GM12878 (cell line): ENCODE data around the gene ADGRV1. TPM values are rescaled to one million over a fixed set of nuclear protein-coding genes. Genes with fewer than 3 reads are reported as not detected.

Experiments used
- ATAC-seq: fragments of 200-7000 bp; cut with Tn5 transposase; 3 replicates; pipeline ENCODE4 v1.9.1; 2020; ENCODE audit warnings: mild to moderate bottlenecking, moderate library complexity
- BruUV-seq: library from RNA; stranded (reverse); fragments of 400-500 nt; replicated peaks from 2 replicates; lab custom pipeline; 2021; lab: Mats Ljungman, UMichigan
- CTCF ChIA-PET: fragments of 300-600 bp; sonication (Branson Sonifier 250); formaldehyde crosslinking; extraction: SDS; loops from one replicate; lab custom pipeline; 2021; ENCODE audit warnings: inconsistent platforms; lab: Yijun Ruan, JAX
- POLR2A ChIA-PET: fragments of 350-600 bp; formaldehyde crosslinking; extraction: SDS; loops from one replicate; lab custom pipeline; 2021; ENCODE audit warnings: inconsistent platforms; lab: Charles Lee
- RAD21 ChIA-PET: fragments of 300-600 bp; sonication (Branson Sonifier 250); formaldehyde crosslinking; loops from one replicate; lab custom pipeline; 2023; ENCODE audit warnings: antibody characterized with exemption; ENCODE audit not compliant: unreplicated experiment; lab: Charles Lee
- SMC1A ChIA-PET: fragments of 300-600 bp; sonication (Branson Sonifier 250); formaldehyde crosslinking; loops from one replicate; lab custom pipeline; 2023; ENCODE audit not compliant: unreplicated experiment, uncharacterized antibody; lab: Charles Lee
- DNase-seq: peaks from one replicate; pipeline ENCODE4 v3.0.0-alpha.2; 2011; ENCODE audit warnings: low read depth, low spot score
- FAIRE-seq: peaks from 3 replicates; lab custom pipeline; 2011; peaks lifted over from hg19 to GRCh38; lab: Jason Lieb, UNC
- H2AFZ ChIP-seq: 2 replicates; pipeline ENCODE4 v1.6.0; 2011; ENCODE audit warnings: low read depth, low read length, control low read depth; ENCODE audit not compliant: control insufficient read depth
- H3K27ac ChIP-seq: 2 replicates; pipeline ENCODE4 v1.5.1; 2011; ENCODE audit warnings: control low read depth; ENCODE audit not compliant: control insufficient read depth, insufficient read depth
- H3K27me3 ChIP-seq, 2 experiments: replicated peaks in 1 of 2; 2 replicates each; pipeline versions ENCODE4 v1.6.0 to v1.6.1; 2011; ENCODE audit warnings: low read length in 1 of 2; ENCODE audit not compliant: control insufficient read depth in 2 of 2, insufficient read depth in 2 of 2
- H3K36me3 ChIP-seq, 2 experiments: 2 replicates each; pipeline ENCODE4 v1.5.1; 2011; ENCODE audit warnings: low read length in 1 of 2; ENCODE audit not compliant: control insufficient read depth in 2 of 2, insufficient read depth in 2 of 2
- H3K4me1 ChIP-seq: 2 replicates; pipeline ENCODE4 v1.6.1; 2011; ENCODE audit warnings: mild to moderate bottlenecking, low read length, moderate library complexity, mixed read lengths; ENCODE audit not compliant: control insufficient read depth, insufficient read depth
- H3K4me2 ChIP-seq: 2 replicates; pipeline ENCODE4 v1.6.0; 2011; ENCODE audit warnings: control low read depth; ENCODE audit not compliant: control insufficient read depth, insufficient read depth
- H3K4me3 ChIP-seq: fragments of 200-600 bp; sonication (generic); 2 replicates; pipeline ENCODE4 v1.5.1; 2016
- H3K79me2 ChIP-seq: 2 replicates; pipeline ENCODE4 v1.6.0; 2011; ENCODE audit warnings: low read length; ENCODE audit not compliant: control insufficient read depth, insufficient read depth
- H3K9ac ChIP-seq: 2 replicates; pipeline ENCODE4 v1.8.0; 2011; ENCODE audit warnings: low read length, control low read depth, mixed read lengths; ENCODE audit not compliant: control insufficient read depth, insufficient read depth
- H3K9me3 ChIP-seq: replicated peaks from 3 replicates; pipeline ENCODE4 v1.5.1; 2011; ENCODE audit warnings: mild to moderate bottlenecking, low read length; ENCODE audit not compliant: control insufficient read depth, insufficient read depth
- H4K20me1 ChIP-seq: 2 replicates; pipeline ENCODE4 v1.6.0; 2011; ENCODE audit not compliant: control insufficient read depth, insufficient read depth
- CTCF ChIP-seq, 3 experiments: IDR thresholded peaks in 2 of 3; conservative IDR thresholded peaks in 1 of 3; 2 replicates each; pipeline ENCODE4 v1.5.1; 2011; ENCODE audit warnings: low read depth in 3 of 3, low read length in 3 of 3, mild to moderate bottlenecking in 3 of 3, control low read depth in 2 of 3, moderate library complexity in 2 of 3, inconsistent platforms in 1 of 3, mixed read lengths in 1 of 3; ENCODE audit not compliant: control insufficient read depth in 2 of 3, insufficient read depth in 1 of 3; ENCODE audit errors: extremely low read depth in 1 of 3
- EED ChIP-seq: sonication (generic); IDR thresholded peaks from 2 replicates; pipeline ENCODE4 v1.6.1; 2016; ENCODE audit warnings: antibody characterized with exemption, low read depth
- IRF4 ChIP-seq: IDR thresholded peaks from 2 replicates; pipeline ENCODE4 v1.6.1; 2011; ENCODE audit warnings: low read depth, low read length
- JUNB ChIP-seq: IDR thresholded peaks from 2 replicates; pipeline ENCODE4 v1.6.1; 2016; ENCODE audit warnings: antibody characterized with exemption, mild to moderate bottlenecking
- KLF5 ChIP-seq: fragments of 450-650 bp; IDR thresholded peaks from 2 replicates; pipeline ENCODE4 v1.6.1; 2014; ENCODE audit warnings: mild to moderate bottlenecking; ENCODE audit not compliant: partially characterized antibody
- MEF2A ChIP-seq: IDR thresholded peaks from 2 replicates; pipeline ENCODE4 v1.6.1; 2011; ENCODE audit warnings: low read depth, mild to moderate bottlenecking, low read length, moderate library complexity; ENCODE audit not compliant: insufficient read depth
- RAD51 ChIP-seq: fragments of 450-650 bp; IDR thresholded peaks from 2 replicates; pipeline ENCODE4 v1.6.1; 2016; ENCODE audit warnings: moderate library complexity, mild to moderate bottlenecking, inconsistent platforms
- RBBP5 ChIP-seq: fragments of 200-600 bp; sonication (generic); conservative IDR thresholded peaks from 2 replicates; pipeline ENCODE4 v1.6.1; 2016
- RUNX3 ChIP-seq: IDR thresholded peaks from 2 replicates; pipeline ENCODE4 v1.6.1; 2012; ENCODE audit warnings: low read length, inconsistent platforms
- STAT3 ChIP-seq: IDR thresholded peaks from 2 replicates; pipeline ENCODE4 v1.6.1; 2011; ENCODE audit warnings: low read depth, low read length, improper control_type of control experiment
- ZNF207 ChIP-seq: fragments of 450-650 bp; IDR thresholded peaks from 2 replicates; pipeline ENCODE4 v1.6.1; 2014; ENCODE audit warnings: antibody characterized with exemption, mild to moderate bottlenecking, borderline replicate concordance
- ZNF592 ChIP-seq: fragments of 450-650 bp; IDR thresholded peaks from 2 replicates; pipeline ENCODE4 v1.6.1; 2017; ENCODE audit warnings: mild to moderate bottlenecking, moderate library complexity
- WGBS: methylation state at CpG from one replicate; pipeline ENCODE4 v1.1.6; 2016; ENCODE audit warnings: low lambda C conversion rate; ENCODE audit not compliant: insufficient replicate concordance, insufficient coverage; ENCODE audit errors: missing lambda C conversion rate; 5-methylcytosine and 5-hydroxymethylcytosine counted together
- in situ Hi-C: fragments of 300-500 bp; cut with MboI; formaldehyde crosslinking; loops from 9 replicates; pipeline ENCODE4 v1.14.3; 2018; ENCODE audit warnings: mixed read lengths
- intact Hi-C: fragments of 100-400 bp; cut with micrococcal nuclease; formaldehyde crosslinking; loops from one replicate; pipeline ENCODE4 v1.14.2; 2022; ENCODE audit not compliant: unreplicated experiment
- polyA plus RNA-seq, 11 experiments: library from polyadenylated mRNA; depleted of rRNA in 4 of 11; unstranded in 6 of 11; stranded (reverse) in 5 of 11; fragments of >200 nt; fragmentation: Nextera tagmentation in 4 of 11; fragmentation: Illumina TruSeq in 1 of 11; extraction: Ambion mirVana in 4 of 11; extraction: Trizol in 1 of 11; gene quantifications; 1 replicate in 1 of 11; 2 replicates in 10 of 11; pipeline versions ENCODE4 v1.2.1 to v1.2.3, GENCODE V29; 2011 to 2016; ENCODE audit warnings: inconsistent platforms in 2 of 11, missing spikeins in 2 of 11, low read depth in 1 of 11
- total RNA-seq, 4 experiments: library from RNA; depleted of rRNA in 3 of 4; stranded (reverse); fragments of >200 nt in 3 of 4; fragmentation: Illumina TruSeq in 1 of 4; extraction: Trizol in 1 of 4; gene quantifications; 2 replicates each; pipeline versions ENCODE4 v1.2.1 to v1.2.3, GENCODE V29; 2013 to 2021

The ADGRV1 gene
- total and polyA plus RNA-seq, 10 of the 15 experiments (the other 5 are each of a cell fraction or from before 2014, with no cell fraction given) = 0.04 to 8.1 (median 0.16) TPM; not detected in 1

GRCh38 chr5:91200692-91201091 lies 642.1 kb downstream of the ADGRV1 start:
- Histone ChIP-seq H3K36me3 (no peaks in the 10 kb centered on the region), H3K27ac (no peak overlapping the region), H3K4me3 (no peak overlapping the region), H3K79me2 (no peaks in the 10 kb centered on the region), H3K9ac (no peak overlapping the region), H2AFZ (no peak overlapping the region), H3K27me3 (no peaks in the 10 kb centered on the region), H4K20me1 (no peaks in the 10 kb centered on the region), H3K4me2 (no peak overlapping the region), H3K9me3 (no peaks in the 10 kb centered on the region), H3K4me1 (no peaks in the 10 kb centered on the region)
- ChIA-PET POLR2A (no interaction called here), RAD21 (interaction anchor here (1.2 kb wide), 1 partner anchor 128 kb away, joined by 4 read pairs; no protein-coding TSS in a partner anchor), CTCF (interaction anchor here (1.4 kb wide), 1 partner anchor 11 kb away, joined by 3 read pairs; no protein-coding TSS in a partner anchor), SMC1A (no interaction called here)
- WGBS = 61% methylated on average over 2 of the region's 2 CpGs
- no peak for DNase-seq
- no peak for FAIRE-seq
- no TSS peak for BruUV-seq
- ATAC-seq = no peak
- TF ChIP-seq KLF5 = no peak
- in situ Hi-C loops = no loop called here
- intact Hi-C loops = no loop called here

GRCh38 chr5:91206103-91206502 lies 647.5 kb downstream of the ADGRV1 start:
- H3K36me3 ChIP-seq = no peaks in the 10 kb centered on the region
- intact Hi-C loops (no loop called here), in situ Hi-C loops (no loop called here)
- ChIA-PET RAD21 (interaction anchor here (1.2 kb wide), 1 partner anchor 179 kb away, joined by 4 read pairs; no protein-coding TSS in a partner anchor), POLR2A (no interaction called here), SMC1A (interaction anchor here (0.9 to 1.2 kb wide), 2 partner anchors 23 to 55 kb away, joined by 3 to 7 read pairs; no protein-coding TSS in a partner anchor), CTCF (interaction anchor here (1.6 kb wide), 1 partner anchor 14 kb away, joined by 5 read pairs; no protein-coding TSS in a partner anchor)
- H4K20me1 ChIP-seq = no peaks in the 10 kb centered on the region
- no peak overlapping the region for H3K9ac ChIP-seq
- WGBS = 100% methylated on average over 4 of the region's 5 CpGs
- no peaks in the 10 kb centered on the region for H3K4me1 ChIP-seq
- DNase-seq (no peak), ATAC-seq (no peak), FAIRE-seq (no peak)
- no peak overlapping the region for H3K4me3 ChIP-seq
- H3K79me2 ChIP-seq = no peaks in the 10 kb centered on the region
- no peak overlapping the region for H3K4me2 ChIP-seq
- no peak overlapping the region for H3K27ac ChIP-seq
- no peak overlapping the region for H2AFZ ChIP-seq
- no peaks in the 10 kb centered on the region for H3K9me3 ChIP-seq
- no peaks in the 10 kb centered on the region for H3K27me3 ChIP-seq
- no peak for TF ChIP-seq IRF4
- TF ChIP-seq RUNX3 = no peak
- no peak for TF ChIP-seq ZNF592
- no peak for TF ChIP-seq ZNF207
- TF ChIP-seq MEF2A = no peak
- TF ChIP-seq RAD51 = no peak
- TF ChIP-seq RBBP5 = no peak
- no peak for TF ChIP-seq CTCF (IDR thresholded peaks at IDR 0.05 in 2 of 3, conservative IDR thresholded peaks at IDR 0.05 in 1 of 3; ENCODE audit: control insufficient read depth in 2 of 3, extremely low read depth in 1 of 3, insufficient read depth in 1 of 3, low read depth in 3 of 3, low read length in 3 of 3)
- no peak for TF ChIP-seq EED
- no peak for TF ChIP-seq JUNB
- no peak for TF ChIP-seq STAT3
- TF ChIP-seq, all 136 proteins: peak for 0
- no TSS peak for BruUV-seq
